ENCODE results near the gene CCDC57.

The CCDC57 gene

GRCh38 chr17:82084373-82085030 lies 128.1 kb downstream of the CCDC57 start:
- no peak for DNase-seq (ENCODE audit: low read depth in 3 of 3, low spot score in 1 of 3)

GRCh38 chr17:82083533-82084359 lies 128.9 kb downstream of the CCDC57 start:
- no peak for DNase-seq (ENCODE audit: low read depth in 3 of 3, low spot score in 1 of 3)

- no peak for DNase-seq (ENCODE audit: low read depth in 3 of 3, low spot score in 1 of 3)
Measured at GRCh38 chr17:82083009-82083408, 129.6 kb downstream of the CCDC57 start.

- DNase-seq (ENCODE audit: low read depth in 3 of 3, low spot score in 1 of 3): no peak
Measured at GRCh38 chr17:82082456-82082855, 130.2 kb downstream of the CCDC57 start.

DNA sequence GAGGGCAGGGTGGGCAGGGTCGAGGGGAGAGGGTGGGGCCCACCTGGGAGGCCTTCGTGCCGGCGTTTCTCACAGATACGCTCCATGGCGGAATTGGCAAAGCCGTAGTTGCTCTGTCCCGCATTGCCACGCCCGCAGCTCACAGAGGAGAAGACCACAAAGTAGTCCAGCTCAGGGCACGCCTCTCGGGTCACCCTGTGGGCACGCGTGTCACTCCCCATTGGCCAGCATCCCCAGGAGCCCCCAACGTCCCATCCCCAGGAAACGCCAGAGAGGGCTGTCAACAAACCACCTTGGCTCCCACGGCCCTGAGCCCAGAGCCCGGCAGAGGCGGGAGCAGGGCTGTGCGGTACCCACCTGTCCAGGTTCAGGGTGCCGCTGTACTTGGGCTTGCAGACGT lies 130.7 kb downstream of the CCDC57 start:
- DNase-seq (ENCODE audit: low read depth in 3 of 3, low spot score in 1 of 3): no peak

DNA sequence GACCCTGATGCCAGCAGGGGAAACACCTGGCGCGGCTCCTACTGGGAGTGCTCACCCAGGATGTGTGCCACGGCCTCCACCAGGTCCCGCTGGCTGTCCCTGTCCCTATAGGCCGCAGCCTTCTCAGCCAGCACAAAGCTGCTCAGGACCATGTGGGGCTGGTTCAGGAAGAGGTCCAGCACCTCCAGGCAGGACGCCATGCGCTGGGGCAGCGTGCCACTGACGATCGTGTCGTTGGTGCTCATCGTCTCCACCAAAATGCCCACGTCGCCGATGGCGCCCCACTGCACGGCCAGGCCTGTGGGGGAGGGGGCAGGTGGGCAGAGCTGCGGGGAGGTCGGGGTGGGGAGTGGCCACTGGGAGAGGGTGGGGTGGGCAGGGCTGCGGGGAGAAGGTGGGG lies 131.1 kb downstream of the CCDC57 start:
- no peak for DNase-seq (ENCODE audit: low read depth in 3 of 3, low spot score in 1 of 3)

- DNase-seq (ENCODE audit: low read depth in 3 of 3, low spot score in 1 of 3): no peak
Measured at GRCh38 chr17:82080789-82081464, 131.7 kb downstream of the CCDC57 start.

DNA sequence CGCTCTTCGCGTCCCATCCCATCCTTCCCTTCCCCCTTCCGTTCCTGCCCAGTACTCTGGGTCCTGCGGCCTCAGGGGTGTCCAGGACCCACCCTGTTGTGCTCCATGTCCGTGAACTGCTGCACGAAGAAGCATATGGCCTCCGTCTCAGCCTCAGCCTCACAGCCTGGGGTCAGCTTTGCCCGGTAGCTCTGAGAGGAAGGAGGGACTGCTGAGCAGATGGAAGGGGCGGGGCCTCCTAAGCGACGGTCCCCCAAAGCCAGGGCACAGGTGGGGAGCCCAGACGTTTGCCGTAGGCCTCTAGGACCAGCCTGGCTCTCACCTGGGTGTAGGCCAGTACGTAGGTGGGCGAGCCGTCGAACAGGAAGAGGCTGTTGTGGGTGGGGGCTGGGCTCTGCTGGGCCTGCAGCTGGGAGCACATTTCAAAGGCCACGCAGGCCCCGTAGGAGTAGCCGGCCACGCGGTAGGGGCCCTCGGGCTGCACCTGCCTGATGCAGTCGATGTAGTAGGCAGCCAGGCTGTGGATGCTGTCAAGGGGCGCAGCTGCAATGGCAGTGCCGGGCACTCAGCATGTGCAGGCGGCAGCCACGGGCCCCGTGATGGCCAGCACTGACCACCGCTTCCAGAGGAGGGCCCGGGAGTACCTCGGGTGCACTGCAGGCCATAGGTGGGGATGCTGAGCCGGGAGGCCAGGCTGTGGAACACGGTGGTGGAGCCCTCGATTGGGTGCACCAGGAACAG lies 132.4 kb downstream of the CCDC57 start:
- no peak for DNase-seq (ENCODE audit: low read depth in 3 of 3, low spot score in 1 of 3)

DNA sequence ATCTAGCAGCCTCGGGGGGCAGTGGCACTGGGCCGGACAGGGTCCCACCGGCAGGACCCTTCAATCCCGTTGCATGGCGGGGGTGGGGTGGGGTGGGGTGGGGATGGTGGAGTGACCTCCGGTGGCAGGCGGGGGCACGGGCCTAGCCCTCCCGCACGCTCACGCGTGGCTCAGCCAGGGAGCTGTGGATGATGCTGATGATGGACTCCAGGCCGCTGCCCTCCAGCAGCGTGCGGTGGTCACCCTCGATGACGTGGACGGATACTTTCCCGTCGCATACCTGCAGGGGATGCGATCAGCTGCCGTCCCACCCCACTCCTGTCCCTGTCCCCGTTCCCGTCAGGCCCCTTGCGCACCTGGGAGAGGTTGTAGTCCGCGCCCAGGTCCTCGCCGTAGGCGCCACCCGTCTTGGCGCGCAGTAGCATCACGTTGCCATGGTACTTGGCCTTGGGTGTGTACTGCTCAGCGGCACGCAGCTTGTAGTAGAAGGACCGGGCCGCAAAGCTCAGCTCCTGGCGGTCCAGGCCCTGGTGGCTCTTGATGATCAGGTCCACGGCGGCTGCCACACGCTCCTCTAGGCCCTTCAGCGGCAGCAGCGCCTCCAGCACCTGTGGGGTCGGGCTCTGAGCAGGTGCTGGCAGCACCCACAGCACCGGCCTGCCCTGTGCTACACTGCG lies 133.5 kb downstream of the CCDC57 start:
- DNase-seq (ENCODE audit: low read depth in 3 of 3, low spot score in 1 of 3): no peak

GRCh38 chr17:82078433-82078832 lies 134.2 kb downstream of the CCDC57 start:
- DNase-seq (ENCODE audit: low read depth in 3 of 3, low spot score in 1 of 3): no peak

GRCh38 chr17:82077617-82078358 lies 134.9 kb downstream of the CCDC57 start:
- DNase-seq (ENCODE audit: low read depth in 3 of 3, low spot score in 1 of 3): no peak

DNA sequence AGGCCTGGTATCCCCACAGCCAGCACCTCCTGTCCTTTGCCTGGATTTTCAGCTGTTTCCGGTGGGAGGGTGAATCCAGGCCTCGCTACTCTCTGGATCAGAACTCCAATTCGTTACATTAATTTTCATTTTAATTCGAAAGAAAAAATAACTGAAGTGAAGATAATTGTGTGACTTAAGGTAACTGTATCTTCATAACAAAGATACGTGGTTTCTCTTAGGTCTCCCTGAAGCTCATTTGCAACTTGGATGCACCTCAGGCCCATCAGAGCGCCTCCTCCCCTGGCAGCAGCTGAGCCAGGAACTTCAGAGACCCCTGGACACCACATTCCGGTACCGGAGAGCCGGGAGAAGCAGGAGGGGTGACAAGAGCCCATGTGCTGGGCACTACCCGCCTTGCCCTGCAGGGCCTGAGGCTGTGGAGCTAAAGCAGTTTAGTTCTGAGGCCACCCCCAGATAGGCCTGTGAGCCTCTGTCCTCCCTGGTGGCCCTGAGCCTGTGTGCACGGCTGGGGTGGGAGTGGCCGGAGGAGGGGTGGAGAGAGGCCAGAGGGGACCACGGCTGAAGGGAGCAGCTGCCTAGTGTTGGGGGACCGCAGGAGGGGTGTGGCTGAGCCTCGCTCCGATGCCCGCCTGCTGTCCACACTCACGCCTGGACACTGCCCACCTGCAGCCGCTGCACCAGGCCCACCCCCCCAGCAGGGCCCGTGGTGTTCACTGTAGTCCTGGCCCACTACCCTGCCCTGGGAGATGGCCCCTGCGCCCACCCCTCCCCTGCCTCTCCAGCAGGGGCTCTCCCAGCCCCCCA lies 135.7 kb downstream of the CCDC57 start:
- no peak for DNase-seq (ENCODE audit: low read depth in 3 of 3, low spot score in 1 of 3)

- no peak for DNase-seq (ENCODE audit: low read depth in 3 of 3, low spot score in 1 of 3)
Measured at GRCh38 chr17:82076018-82076784, 136.4 kb downstream of the CCDC57 start.

DNA sequence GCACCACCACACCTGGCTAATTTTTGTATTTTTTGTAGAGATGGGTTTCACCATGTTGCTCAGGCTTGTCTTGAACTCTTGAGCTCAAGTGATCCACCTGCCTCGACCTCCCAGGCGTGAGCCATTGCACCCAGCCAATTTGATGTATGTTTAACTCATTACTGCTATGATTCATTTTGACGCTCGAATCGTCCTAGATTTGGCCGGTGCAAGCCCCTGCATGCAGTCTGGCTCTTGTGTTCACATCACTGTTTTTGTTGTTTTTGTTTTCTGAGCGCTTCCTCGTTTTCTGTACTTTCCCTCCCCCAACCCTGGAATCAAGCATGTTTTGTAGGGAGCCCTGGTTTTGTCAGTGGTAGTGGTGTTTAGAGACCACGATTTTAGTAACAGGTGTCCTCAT lies 139.2 kb downstream of the CCDC57 start:
- DNase-seq (ENCODE audit: low read depth in 3 of 3, low spot score in 1 of 3): no peak

DNA sequence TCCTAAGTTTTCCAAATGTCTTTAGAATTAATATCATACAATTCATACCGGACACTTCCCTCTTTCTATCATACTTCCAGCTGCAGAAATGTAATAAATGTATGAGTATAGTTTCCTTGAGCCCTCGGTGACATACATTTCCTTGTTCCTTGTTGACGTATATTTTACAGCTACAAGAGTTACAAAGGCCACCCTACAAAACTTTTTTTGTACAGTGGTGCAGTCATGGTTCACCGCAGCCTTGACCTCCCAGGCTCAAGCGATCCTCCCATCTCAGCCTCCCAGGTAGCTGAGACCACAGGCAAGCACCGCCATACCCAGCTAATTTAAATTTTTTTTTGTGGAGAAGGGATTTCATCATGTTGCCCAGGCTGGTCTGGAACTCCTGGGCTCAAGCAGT lies 139.8 kb downstream of the CCDC57 start:
- DNase-seq (ENCODE audit: low read depth in 3 of 3, low spot score in 1 of 3): no peak

GRCh38 chr17:82070611-82071010 lies 142.0 kb downstream of the CCDC57 start:
- no peak for DNase-seq (ENCODE audit: low read depth in 3 of 3, low spot score in 1 of 3)

- DNase-seq (ENCODE audit: low read depth in 3 of 3, low spot score in 1 of 3): peak; percentile 21 to 74 (median 50)
Measured at GRCh38 chr17:82065638-82066303, 146.9 kb downstream of the CCDC57 start, which contains the start of gene DUS1L. Gene DUS1L (minus strand): TSS chr17:82065804. CDS start chr17:82065059, 745 bp downstream.

DNA sequence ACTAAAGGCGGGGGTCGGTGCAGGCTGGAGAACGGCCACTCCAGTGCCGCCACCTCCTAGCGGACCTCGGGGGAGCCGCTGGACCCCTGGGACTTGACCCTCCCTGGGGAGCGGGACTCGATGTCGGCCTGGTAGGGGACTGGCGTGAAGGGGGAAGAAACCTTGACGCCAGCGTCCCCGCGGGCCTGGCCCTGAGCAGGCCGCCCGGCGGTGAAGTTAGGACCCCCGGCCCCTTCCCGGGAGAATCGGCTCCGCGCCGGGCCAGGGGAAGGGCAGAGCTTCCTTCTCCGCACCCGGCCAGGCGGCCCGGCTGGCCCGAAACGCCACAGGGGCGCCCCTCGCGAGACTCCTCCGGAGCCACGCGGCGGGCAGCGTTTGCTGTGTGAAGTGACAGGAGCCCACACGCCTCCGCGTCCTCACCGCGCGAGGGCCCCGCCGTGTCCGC lies 147.4 kb downstream of the CCDC57 start:
- no peak for DNase-seq (ENCODE audit: low read depth in 3 of 3, low spot score in 1 of 3)
